ENCODE results near the gene DNAH10.

Gene DNAH10

GRCh38 chr12:123794027-123794426 lies 31.9 kb downstream of the DNAH10 start:
- no peak for DNase-seq

- DNase-seq: no peak
Measured at GRCh38 chr12:123798518-123798917, 36.4 kb downstream of the DNAH10 start.

GRCh38 chr12:123799227-123799626 lies 37.1 kb downstream of the DNAH10 start:
- DNase-seq: no peak

GRCh38 chr12:123801573-123802178 lies 39.6 kb downstream of the DNAH10 start:
- no peak for DNase-seq

GRCh38 chr12:123805173-123805572 lies 43.1 kb downstream of the DNAH10 start:
- no peak for DNase-seq

GRCh38 chr12:123807002-123807401 lies 44.9 kb downstream of the DNAH10 start:
- no peak for DNase-seq

GRCh38 chr12:123807670-123808069 lies 45.6 kb downstream of the DNAH10 start:
- DNase-seq: no peak

GRCh38 chr12:123808167-123808566 lies 46.1 kb downstream of the DNAH10 start:
- no peak for DNase-seq

- DNase-seq: no peak
Measured at GRCh38 chr12:123813349-123813748, 51.2 kb downstream of the DNAH10 start.

GRCh38 chr12:123815968-123816367 lies 53.9 kb downstream of the DNAH10 start:
- no peak for DNase-seq

GRCh38 chr12:123816896-123817537 lies 54.9 kb downstream of the DNAH10 start:
- no peak for DNase-seq

- DNase-seq: no peak
Measured at GRCh38 chr12:123822804-123823203, 60.7 kb downstream of the DNAH10 start.

- DNase-seq: no peak
Measured at GRCh38 chr12:123828120-123828519, 66.0 kb downstream of the DNAH10 start.

- no peak for DNase-seq
Measured at GRCh38 chr12:123828854-123829547, 66.9 kb downstream of the DNAH10 start.

GRCh38 chr12:123829561-123829960 lies 67.5 kb downstream of the DNAH10 start:
- no peak for DNase-seq

GRCh38 chr12:123830675-123831074 lies 68.6 kb downstream of the DNAH10 start:
- DNase-seq: no peak

GRCh38 chr12:123832052-123832451 lies 70.0 kb downstream of the DNAH10 start:
- no peak for DNase-seq

- no peak for DNase-seq
Measured at GRCh38 chr12:123833830-123834229, 71.7 kb downstream of the DNAH10 start.

- DNase-seq: no peak
Measured at GRCh38 chr12:123834845-123835244, 72.7 kb downstream of the DNAH10 start.

- no peak for DNase-seq
Measured at GRCh38 chr12:123836292-123836691, 74.2 kb downstream of the DNAH10 start.

- DNase-seq: no peak
Measured at GRCh38 chr12:123839826-123840225, 77.7 kb downstream of the DNAH10 start.

GRCh38 chr12:123840765-123841425 lies 78.8 kb downstream of the DNAH10 start:
- DNase-seq: no peak

- no peak for DNase-seq
Measured at GRCh38 chr12:123843912-123844748, 82.0 kb downstream of the DNAH10 start.
